Colonic mucosa (tissue), 4 donors: ENCODE measurements around the gene MSRB1. TPM values are rescaled to one million over a fixed set of nuclear protein-coding genes. Genes with fewer than 3 reads are reported as not detected.

Experiments used
- DNase-seq: peaks from one replicate; pipeline ENCODE4 v3.0.0-alpha.2; 2020
- H3K27ac ChIP-seq: fragments of 200-600 bp; one replicate; pipeline ENCODE4 v1.8.0; 2021
- H3K27me3 ChIP-seq: fragments of 200-600 bp; one replicate; pipeline ENCODE4 v1.8.0; 2021
- H3K36me3 ChIP-seq: fragments of 200-600 bp; one replicate; pipeline ENCODE4 v1.8.0; 2021
- H3K4me1 ChIP-seq: fragments of 200-600 bp; one replicate; pipeline ENCODE4 v1.8.0; 2021; ENCODE audit warnings: mild to moderate bottlenecking
- H3K4me3 ChIP-seq: fragments of 200-600 bp; one replicate; pipeline ENCODE4 v1.8.0; 2021
- H3K9ac ChIP-seq, 2 donors: one replicate each; pipeline ENCODE4 v1.7.0; 2013; ENCODE audit warnings: control low read depth in 2 of 2, low read depth in 2 of 2, low read length in 2 of 2
- H3K9me3 ChIP-seq: fragments of 200-600 bp; one replicate; pipeline ENCODE4 v1.8.0; 2021
- CTCF ChIP-seq: fragments of 200-600 bp; IDR thresholded peaks from one replicate; pipeline ENCODE4 v1.8.0; 2022; ENCODE audit warnings: antibody characterized with exemption, mild to moderate bottlenecking
- intact Hi-C: fragments of 100-400 bp; cut with DNase I; formaldehyde crosslinking; loops from one replicate; pipeline ENCODE4 v1.14.1; 2022
- total RNA-seq, 2 donors: library from RNA; stranded (reverse); fragmentation: NEBNext Ultra II Directional in 1 of 2; extraction: Animal tissue kit (Norgen Biotek cat#: 25700) in 1 of 2; gene quantifications; one replicate each; pipeline ENCODE4 v1.2.1, GENCODE V29; 2021
- donor health status: healthy.
- donor health status: DM: no; HTN: no; CAD: no.
- donor health status: DM: no; HTN: no; CAD: no.

Gene MSRB1
- total RNA-seq, 2 donors from 2014 or later: 33.0 to 61.2 TPM

DNA sequence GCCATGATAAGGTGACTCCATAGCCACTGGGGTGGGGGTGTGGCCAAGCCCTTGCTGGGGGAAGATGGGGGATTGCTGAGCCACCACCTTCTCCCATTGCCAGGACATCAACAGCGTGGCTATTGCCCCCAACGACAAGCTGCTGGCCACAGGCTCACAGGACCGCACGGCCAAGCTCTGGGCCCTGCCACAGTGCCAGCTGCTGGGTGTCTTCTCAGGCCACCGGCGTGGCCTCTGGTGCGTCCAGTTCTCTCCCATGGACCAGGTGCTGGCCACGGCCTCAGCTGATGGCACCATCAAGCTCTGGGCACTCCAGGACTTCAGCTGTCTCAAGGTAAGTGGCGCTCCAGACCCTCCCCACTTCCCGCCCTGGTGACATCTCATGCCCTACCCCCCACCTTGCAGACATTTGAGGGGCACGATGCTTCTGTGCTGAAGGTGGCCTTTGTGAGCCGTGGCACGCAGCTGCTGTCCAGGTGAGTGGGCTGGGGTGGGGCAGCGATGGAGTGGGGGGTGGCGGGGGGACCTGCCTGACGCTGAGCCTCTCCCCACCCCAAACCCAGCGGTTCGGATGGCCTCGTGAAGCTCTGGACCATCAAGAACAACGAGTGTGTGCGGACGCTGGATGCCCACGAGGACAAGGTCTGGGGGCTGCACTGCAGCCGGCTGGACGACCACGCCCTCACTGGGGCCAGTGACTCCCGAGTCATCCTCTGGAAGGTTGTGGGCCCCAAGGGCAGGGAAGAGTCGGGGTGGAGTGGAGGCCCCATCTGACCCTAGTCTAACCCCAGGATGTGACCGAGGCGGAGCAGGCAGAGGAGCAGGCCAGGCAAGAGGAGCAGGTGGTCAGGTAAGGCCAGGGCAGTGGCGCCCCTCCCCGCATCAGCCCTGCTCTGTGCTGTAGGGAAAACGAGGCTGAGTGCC is 34.2 kb upstream of the MSRB1 start:
- Histone ChIP-seq H3K4me1 (peaks cover 7% of the 10 kb centered on the region), H3K36me3 (peaks cover 14% of the 10 kb centered on the region), H3K9ac (no peak overlapping the region), H3K4me3 (no peak overlapping the region), H3K27ac (no peak overlapping the region), H3K27me3 (peaks cover 8% of the 10 kb centered on the region), H3K9me3 (no peaks in the 10 kb centered on the region)
- no peak for TF ChIP-seq CTCF
- no peak for DNase-seq
- intact Hi-C loops: no loop called here

GRCh38 chr16:1976216-1976520 is 33.2 kb upstream of the MSRB1 start:
- H3K9ac ChIP-seq: no peak overlapping the region
- peaks cover 8% of the 10 kb centered on the region for H3K27me3 ChIP-seq
- H3K4me1 ChIP-seq: peaks cover 7% of the 10 kb centered on the region
- no peak for TF ChIP-seq CTCF
- H3K27ac ChIP-seq: no peak overlapping the region
- H3K9me3 ChIP-seq: no peaks in the 10 kb centered on the region
- DNase-seq: no peak
- H3K36me3 ChIP-seq: peaks cover 14% of the 10 kb centered on the region
- intact Hi-C loops: no loop called here
- H3K4me3 ChIP-seq: no peak overlapping the region

DNA sequence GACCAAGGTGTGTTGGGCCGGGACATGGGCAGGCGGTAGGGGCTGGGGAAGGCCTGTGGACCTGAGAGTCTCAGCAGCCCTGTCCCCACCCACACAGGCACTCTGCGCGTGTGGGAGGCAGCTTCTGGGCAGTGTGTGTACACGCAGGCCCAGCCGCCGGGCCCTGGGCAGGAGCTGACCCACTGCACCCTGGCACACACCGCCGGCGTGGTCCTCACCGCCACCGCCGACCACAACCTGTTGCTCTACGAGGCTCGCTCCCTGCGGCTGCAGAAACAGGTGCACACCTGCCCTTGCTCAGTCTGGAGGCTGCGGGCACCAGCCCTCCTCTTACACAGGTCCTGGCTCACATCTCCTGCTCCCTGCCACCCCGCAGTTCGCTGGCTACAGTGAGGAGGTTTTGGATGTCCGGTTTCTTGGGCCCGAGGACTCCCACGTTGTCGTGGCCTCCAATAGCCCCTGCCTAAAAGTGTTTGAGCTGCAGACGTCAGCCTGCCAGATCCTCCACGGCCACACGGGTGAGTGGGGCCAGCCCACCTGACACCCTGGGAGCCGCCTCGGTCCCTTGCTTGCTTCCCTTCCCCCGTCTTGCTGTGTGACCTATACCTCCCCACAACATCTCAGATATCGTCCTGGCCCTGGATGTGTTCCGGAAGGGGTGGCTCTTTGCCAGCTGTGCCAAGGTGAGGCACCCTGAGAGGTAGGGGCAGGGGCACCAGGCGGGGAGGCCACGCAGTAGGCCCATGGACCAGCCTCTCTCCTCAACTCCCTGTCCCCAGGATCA is 32.6 kb upstream of the MSRB1 start:
- H3K9ac ChIP-seq: no peak overlapping the region
- no peaks in the 10 kb centered on the region for H3K9me3 ChIP-seq
- TF ChIP-seq CTCF: no peak
- H3K27ac ChIP-seq: no peak overlapping the region
- peaks cover 14% of the 10 kb centered on the region for H3K36me3 ChIP-seq
- H3K27me3 ChIP-seq: peaks cover 6% of the 10 kb centered on the region
- DNase-seq: no peak
- intact Hi-C loops: no loop called here
- H3K4me3 ChIP-seq: no peak overlapping the region
- H3K4me1 ChIP-seq: peaks cover 11% of the 10 kb centered on the region

DNA sequence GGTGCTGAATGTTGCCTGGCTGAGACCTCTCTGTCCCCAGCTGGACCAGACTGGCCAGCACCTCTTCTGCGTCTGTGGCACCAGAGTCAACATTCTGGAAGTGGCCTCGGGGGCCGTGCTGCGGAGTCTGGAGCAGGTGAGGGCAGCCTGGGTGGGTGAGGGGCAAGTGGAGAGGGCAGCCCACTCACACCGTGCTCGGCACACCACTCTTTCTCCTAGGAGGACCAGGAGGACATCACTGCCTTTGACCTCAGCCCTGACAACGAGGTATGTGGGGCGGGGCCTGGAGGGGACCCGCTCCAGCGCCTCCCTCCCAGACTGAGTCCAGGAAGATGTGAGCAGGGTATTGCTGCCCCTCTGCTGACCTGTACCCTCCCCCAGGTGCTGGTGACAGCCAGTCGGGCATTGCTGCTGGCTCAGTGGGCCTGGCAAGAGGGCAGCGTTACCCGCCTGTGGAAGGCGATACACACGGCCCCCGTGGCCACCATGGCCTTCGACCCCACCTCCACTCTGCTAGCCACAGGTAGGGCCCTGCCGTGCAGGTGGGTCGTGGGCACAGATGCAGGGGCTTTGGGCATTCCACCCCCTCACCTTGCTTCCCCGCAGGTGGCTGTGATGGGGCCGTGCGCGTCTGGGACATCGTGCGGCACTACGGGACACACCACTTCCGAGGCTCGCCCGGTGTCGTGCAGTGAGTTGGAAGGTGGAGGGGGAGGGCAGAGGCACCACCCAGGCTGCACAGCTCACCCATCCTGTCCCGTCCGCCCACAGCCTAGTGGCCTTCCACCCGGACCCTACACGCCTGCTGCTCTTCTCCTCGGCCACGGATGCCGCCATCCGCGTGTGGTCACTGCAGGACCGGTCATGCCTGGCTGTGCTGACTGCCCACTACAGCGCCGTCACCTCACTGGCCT is 31.4 kb upstream of the MSRB1 start:
- Histone ChIP-seq H3K9ac (no peak overlapping the region), H3K27ac (no peak overlapping the region), H3K4me1 (peaks cover 11% of the 10 kb centered on the region), H3K27me3 (no peaks in the 10 kb centered on the region), H3K4me3 (no peak overlapping the region), H3K9me3 (no peaks in the 10 kb centered on the region), H3K36me3 (peaks cover 14% of the 10 kb centered on the region)
- no peak for DNase-seq
- intact Hi-C loops: no loop called here
- no peak for TF ChIP-seq CTCF
